MCF 10A (cell line): ENCODE data around the gene CENPX. TPM values are rescaled to one million over a fixed set of nuclear protein-coding genes. Genes with fewer than 3 reads are reported as not detected.

Experiments used
- BruUV-seq: library from RNA; stranded (reverse); fragments of 400-500 nt; replicated peaks from 2 replicates; lab custom pipeline; 2021; lab: Mats Ljungman, UMichigan
- CTCF ChIA-PET: fragments of 300-600 bp; sonication (Branson Sonifier 250); formaldehyde crosslinking; extraction: SDS; loops from one replicate; lab custom pipeline; 2021; ENCODE audit warnings: antibody characterized with exemption, inconsistent platforms; lab: Yijun Ruan, JAX
- POLR2A ChIA-PET: fragments of 300-600, 350-650 bp; sonication (Branson Sonifier 250); formaldehyde crosslinking; extraction: SDS; loops from one replicate; lab custom pipeline; 2020; ENCODE audit warnings: antibody characterized with exemption, inconsistent platforms; lab: Yijun Ruan, JAX
- DNase-seq: peaks from one replicate; pipeline ENCODE4 v3.0.0-alpha.2; 2018; ENCODE audit not compliant: unreplicated experiment
- H3K27ac Mint-ChIP-seq: one replicate; pipeline ENCODE4 v1.8.0; 2022; ENCODE audit warnings: mild to moderate bottlenecking, low read depth, mixed read lengths; ENCODE audit not compliant: unreplicated experiment
- H3K27me3 Mint-ChIP-seq: one replicate; pipeline ENCODE4 v1.8.0; 2022; ENCODE audit warnings: mixed read lengths; ENCODE audit not compliant: insufficient read depth, unreplicated experiment
- H3K36me3 Mint-ChIP-seq: one replicate; pipeline ENCODE4 v1.8.0; 2022; ENCODE audit warnings: mild to moderate bottlenecking, moderate library complexity, mixed read lengths; ENCODE audit not compliant: insufficient read depth, unreplicated experiment
- H3K4me1 Mint-ChIP-seq: one replicate; pipeline ENCODE4 v1.8.0; 2022; ENCODE audit warnings: mixed read lengths; ENCODE audit not compliant: insufficient read depth, unreplicated experiment
- H3K4me3 Mint-ChIP-seq: one replicate; pipeline ENCODE4 v1.8.0; 2022; ENCODE audit warnings: mild to moderate bottlenecking, moderate library complexity, mixed read lengths; ENCODE audit not compliant: unreplicated experiment
- H3K9me3 Mint-ChIP-seq: one replicate; pipeline ENCODE4 v1.8.0; 2022; ENCODE audit warnings: mixed read lengths; ENCODE audit not compliant: unreplicated experiment
- intact Hi-C: fragments of 100-400 bp; cut with micrococcal nuclease; formaldehyde crosslinking; loops from 2 replicates; pipeline ENCODE4 v1.14.1; 2022
- total RNA-seq: library from RNA; stranded (reverse); gene quantifications from 2 replicates; pipeline ENCODE4 v1.2.3, GENCODE V29; 2022
- TF ChIP-seq, protein P1 (sequence below): fragments of 200-600 bp; IDR thresholded peaks from one replicate; pipeline ENCODE4 v1.8.0; 2022; ENCODE audit warnings: antibody characterized with exemption, mild to moderate bottlenecking; ENCODE audit not compliant: unreplicated experiment

The CENPX gene
- total RNA-seq, 1 experiment from 2014 or later, result 35.6 TPM

DNA sequence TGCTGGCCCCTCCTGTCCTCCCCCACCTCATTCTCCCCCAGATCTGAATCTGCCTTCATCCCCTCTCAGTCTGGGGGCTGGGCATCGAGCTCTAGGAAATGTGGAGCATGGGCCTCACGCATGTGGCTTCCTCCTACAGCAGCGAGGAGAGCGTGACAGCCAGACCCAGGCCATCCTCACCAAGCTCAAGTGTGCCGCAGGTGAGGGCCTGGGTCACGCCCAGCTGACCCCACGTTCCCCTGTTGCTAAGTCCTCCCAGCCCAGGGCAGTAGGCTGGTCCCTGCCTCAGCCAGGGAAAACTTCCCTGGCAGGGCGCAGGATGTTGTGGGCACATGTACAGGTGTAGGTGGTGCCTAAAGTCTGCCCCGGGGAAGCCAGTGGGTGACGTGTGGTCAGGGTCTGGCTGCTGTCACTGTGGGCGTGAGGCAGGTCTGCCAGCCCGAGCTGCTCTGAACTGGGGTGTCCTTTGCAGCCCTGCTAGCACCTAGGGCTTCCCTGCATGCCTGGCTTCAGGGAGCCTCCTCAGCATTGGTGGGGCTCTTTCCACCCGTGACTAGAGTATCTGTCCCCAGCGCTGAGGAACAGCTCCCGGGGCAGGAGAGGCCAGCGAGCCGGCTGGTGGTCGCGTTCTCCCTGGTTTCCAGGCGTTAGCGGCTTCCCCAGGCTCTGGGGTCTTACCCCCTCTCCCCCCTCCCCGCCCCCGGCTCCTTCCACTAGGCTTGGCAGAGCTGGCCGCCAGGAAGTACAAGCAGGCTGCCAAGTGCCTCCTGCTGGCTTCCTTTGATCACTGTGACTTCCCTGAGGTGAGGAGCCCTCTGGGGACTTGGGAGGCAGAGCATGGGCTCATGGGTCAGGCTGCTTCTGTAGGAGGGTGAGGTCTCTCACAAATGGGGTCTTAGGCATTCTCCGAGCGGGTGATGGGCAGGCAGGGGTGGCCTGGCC is 32.6 kb upstream of the CENPX start:
- no peak overlapping the region for H3K4me3 Mint-ChIP-seq
- POLR2A ChIA-PET, result interaction anchor here (1.6 to 2.2 kb wide), 3 partner anchors 11 to 22 kb away, joined by 4 to 9 read pairs (median 6); partner anchors contain the start of genes DCXR and DUS1L
- CTCF ChIA-PET, result interaction anchor here (0.9 to 1.3 kb wide), 2 partner anchors 18 to 25 kb away, joined by 3 to 4 read pairs; partner anchors contain the start of gene DCXR
- no peak for DNase-seq
- peaks cover 41% of the 10 kb centered on the region for H3K36me3 Mint-ChIP-seq
- H3K4me1 Mint-ChIP-seq, result no peaks in the 10 kb centered on the region
- no TSS peak for BruUV-seq
- intact Hi-C loops, result no loop called here
- H3K27ac Mint-ChIP-seq, result no peak overlapping the region
- no peaks in the 10 kb centered on the region for H3K27me3 Mint-ChIP-seq
- no peaks in the 10 kb centered on the region for H3K9me3 Mint-ChIP-seq
- TF ChIP-seq, protein P1, sequence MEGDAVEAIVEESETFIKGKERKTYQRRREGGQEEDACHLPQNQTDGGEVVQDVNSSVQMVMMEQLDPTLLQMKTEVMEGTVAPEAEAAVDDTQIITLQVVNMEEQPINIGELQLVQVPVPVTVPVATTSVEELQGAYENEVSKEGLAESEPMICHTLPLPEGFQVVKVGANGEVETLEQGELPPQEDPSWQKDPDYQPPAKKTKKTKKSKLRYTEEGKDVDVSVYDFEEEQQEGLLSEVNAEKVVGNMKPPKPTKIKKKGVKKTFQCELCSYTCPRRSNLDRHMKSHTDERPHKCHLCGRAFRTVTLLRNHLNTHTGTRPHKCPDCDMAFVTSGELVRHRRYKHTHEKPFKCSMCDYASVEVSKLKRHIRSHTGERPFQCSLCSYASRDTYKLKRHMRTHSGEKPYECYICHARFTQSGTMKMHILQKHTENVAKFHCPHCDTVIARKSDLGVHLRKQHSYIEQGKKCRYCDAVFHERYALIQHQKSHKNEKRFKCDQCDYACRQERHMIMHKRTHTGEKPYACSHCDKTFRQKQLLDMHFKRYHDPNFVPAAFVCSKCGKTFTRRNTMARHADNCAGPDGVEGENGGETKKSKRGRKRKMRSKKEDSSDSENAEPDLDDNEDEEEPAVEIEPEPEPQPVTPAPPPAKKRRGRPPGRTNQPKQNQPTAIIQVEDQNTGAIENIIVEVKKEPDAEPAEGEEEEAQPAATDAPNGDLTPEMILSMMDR, result no peak

DNA sequence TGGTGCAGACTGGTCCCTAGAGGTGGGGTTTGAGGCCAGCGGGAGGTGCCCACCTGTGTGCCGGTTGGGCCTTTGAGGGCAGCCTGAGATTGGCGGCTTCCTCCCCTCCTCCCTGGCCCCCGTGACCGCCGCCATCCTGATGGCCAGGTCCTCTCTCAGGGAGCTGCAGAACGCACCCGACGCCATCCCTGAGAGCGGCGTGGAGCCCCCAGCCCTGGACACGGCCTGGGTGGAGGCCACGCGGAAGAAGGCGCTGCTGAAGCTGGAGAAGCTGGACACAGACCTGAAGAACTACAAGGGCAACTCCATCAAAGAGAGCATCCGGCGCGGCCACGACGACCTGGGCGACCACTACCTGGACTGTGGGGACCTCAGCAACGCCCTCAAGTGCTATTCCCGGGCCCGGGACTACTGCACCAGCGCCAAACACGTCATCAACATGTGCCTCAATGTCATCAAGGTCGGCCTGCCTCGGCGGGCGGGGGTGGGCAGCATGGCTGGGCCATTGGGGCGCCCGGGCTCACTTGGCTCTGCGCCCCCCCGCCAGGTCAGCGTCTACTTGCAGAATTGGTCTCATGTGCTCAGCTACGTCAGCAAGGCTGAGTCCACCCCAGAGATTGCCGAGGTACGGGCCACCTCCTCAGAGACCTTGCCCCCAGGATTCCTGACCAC is 31.8 kb upstream of the CENPX start:
- DNase-seq, result no peak
- Mint-ChIP-seq H3K4me3 (no peak overlapping the region), H3K27ac (no peak overlapping the region), H3K36me3 (peaks cover 35% of the 10 kb centered on the region), H3K9me3 (no peaks in the 10 kb centered on the region), H3K27me3 (no peaks in the 10 kb centered on the region), H3K4me1 (no peaks in the 10 kb centered on the region)
- intact Hi-C loops, result no loop called here
- ChIA-PET CTCF (interaction anchor here (1.2 to 1.3 kb wide), 2 partner anchors 17 to 24 kb away, joined by 3 to 4 read pairs; partner anchors contain the start of gene DCXR), POLR2A (interaction anchor here (0.6 to 2.2 kb wide), 5 partner anchors 9 to 341 kb away, joined by 3 to 9 read pairs (median 4); partner anchors contain the start of genes DCXR and DUS1L)
- TF ChIP-seq, protein P1, result no peak
- BruUV-seq, result no TSS peak

DNA sequence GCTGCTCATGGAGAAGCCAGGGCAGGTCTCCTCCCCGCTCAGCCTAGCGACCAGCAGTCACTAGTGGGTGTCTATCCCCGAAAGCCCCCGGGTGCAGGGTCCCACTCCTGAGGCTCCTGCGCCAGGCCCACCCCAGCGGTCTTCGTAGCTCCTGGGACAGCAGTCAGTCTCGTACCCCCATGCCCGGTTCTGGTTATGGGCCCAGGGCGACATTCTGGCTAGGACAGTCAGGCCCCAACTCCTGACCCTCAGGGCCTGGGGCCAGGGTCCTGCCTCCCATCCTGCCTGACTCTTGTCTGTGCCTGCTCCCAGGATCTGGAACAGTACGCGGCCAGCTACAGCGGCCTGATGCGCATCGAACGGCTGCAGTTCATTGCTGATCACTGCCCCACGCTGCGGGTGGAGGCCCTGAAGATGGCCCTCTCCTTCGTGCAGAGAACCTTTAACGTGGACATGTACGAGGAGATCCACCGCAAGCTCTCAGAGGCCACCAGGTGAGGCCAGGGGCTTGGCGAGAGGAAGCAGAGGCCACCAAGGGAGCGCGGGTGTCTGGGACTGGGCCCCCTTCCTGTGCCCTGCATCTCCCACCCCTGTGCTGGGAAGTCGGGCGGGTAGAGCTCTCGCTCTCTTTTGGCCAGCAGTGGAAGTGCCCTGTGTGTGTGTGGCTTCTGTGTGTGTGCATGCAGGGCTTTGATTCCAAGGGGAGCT is 31.0 kb upstream of the CENPX start:
- Mint-ChIP-seq H3K27me3 (no peaks in the 10 kb centered on the region), H3K4me1 (no peaks in the 10 kb centered on the region), H3K9me3 (no peaks in the 10 kb centered on the region), H3K36me3 (peaks cover 35% of the 10 kb centered on the region), H3K27ac (no peak overlapping the region), H3K4me3 (peak overlapping the region; percentile 75)
- intact Hi-C loops, result no loop called here
- DNase-seq, result no peak
- ChIA-PET POLR2A (interaction anchor here (0.6 to 2.2 kb wide), 7 partner anchors 10 to 342 kb away, joined by 3 to 9 read pairs (median 4); partner anchors contain the start of genes DCXR and DUS1L), CTCF (interaction anchor here (0.5 to 1.2 kb wide), 3 partner anchors 19 to 151 kb away, joined by 3 read pairs; no protein-coding TSS in a partner anchor)
- TF ChIP-seq, protein P1, result no peak
- no TSS peak for BruUV-seq
